NCI-H1092 (cell line): ENCODE measurements around the gene LHFPL6.
A peak's percentile ranks its signal among the peaks of the same experiment; 100 is the strongest.

Experiments used
- DNase-seq: peaks from one replicate; lab custom pipeline; 2025; lab: John Stamatoyannopoulos, UW

The LHFPL6 gene

DNA sequence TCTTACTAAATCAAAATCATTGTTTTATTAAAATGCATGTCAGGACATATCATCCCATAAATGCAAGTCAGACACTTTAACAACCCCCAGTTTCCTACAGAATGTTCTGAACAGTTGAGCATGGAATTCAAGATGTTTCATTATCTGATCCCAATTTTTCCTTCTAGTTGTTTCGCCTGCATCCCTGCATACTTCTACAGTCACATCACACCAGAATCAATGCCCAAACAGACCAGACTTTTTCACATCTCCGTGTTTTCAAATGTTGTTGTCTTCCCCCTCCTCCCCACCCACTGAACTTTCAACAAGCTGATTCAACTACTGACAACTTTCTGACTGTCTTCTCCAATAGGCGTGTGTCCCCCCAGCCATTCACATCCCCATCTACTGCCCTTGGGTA, 48.6 kb downstream of the LHFPL6 start:
- no peak for DNase-seq

DNA sequence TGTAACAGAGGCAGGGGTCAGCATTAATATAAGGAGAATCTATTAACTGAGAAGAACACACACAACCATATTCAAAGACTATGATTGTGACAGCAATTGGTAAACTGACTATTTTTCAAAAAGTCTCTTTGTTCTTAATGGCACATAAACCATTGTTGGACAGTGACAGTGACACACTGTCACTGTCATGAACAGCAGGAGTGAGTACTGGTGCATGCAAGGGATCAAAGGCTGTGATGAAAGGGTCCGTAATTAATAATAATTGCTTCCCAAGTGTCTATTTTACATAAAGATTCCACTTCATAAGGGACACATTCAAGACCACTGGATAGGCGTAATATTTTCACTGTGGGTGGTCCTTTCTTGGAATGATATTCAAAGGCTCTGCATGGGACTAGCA, 50.7 kb downstream of the LHFPL6 start:
- DNase-seq, result no peak

DNA sequence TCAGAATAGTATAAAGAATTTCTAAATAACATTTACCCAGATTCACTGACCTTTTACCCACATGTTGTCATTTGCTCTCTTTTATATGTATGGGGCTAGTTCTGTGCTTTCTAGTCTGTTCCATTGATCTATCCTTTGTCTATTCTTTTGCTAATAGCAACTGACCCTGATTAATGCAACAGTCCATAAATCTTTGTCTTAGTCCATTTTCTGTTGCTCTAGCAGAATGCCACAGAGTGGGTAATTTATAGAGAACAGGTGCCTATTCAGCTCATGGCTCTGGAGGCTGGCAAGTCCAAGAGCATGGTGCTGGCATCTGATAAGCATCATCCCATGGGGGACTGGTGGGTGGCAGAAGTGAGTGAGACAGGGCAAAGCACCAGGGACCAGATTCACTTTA, 52.1 kb downstream of the LHFPL6 start:
- no peak for DNase-seq

DNA sequence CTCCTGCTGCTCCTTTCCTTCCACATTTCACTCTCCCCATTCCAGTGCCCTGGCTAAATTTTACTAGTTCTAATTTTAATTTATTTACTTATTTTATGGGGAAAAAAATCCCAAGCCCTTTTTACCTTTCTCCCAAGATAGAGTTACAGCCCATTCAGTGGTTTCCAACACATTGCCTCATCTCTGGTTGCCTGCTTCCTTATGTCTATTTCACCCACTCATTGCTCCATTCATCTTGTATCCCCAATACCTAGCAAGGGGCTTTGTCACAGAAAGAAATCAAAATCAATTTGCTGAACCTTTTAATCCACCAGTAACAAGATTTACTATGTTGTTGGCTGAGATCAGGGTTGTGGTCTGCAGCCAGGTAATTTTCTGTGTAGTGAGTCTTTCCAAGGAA, 55.9 kb downstream of the LHFPL6 start:
- DNase-seq, result no peak

DNA sequence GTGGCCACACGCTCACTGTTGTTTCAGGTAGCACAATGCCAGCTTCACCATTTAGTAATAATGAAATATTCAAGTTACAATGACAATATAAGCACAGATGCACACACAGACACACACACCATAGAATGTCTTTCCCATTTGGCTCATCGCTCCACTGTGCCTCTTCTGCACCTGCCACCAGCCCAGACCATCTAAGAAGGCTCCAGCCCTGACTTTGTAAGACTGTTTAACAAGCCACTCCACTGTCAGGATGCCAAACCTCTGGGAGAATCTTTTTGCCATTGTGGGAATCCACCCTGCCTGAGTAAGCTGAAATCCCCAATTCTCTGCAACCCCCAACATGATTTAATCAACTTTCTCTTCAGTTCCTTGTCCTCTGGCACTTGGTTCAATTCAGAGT, 60.6 kb downstream of the LHFPL6 start:
- DNase-seq, result no peak

- DNase-seq, result no peak
These were observed 61.9 kb downstream of the LHFPL6 start for GRCh38 chr13:39540929-39541605.

DNA sequence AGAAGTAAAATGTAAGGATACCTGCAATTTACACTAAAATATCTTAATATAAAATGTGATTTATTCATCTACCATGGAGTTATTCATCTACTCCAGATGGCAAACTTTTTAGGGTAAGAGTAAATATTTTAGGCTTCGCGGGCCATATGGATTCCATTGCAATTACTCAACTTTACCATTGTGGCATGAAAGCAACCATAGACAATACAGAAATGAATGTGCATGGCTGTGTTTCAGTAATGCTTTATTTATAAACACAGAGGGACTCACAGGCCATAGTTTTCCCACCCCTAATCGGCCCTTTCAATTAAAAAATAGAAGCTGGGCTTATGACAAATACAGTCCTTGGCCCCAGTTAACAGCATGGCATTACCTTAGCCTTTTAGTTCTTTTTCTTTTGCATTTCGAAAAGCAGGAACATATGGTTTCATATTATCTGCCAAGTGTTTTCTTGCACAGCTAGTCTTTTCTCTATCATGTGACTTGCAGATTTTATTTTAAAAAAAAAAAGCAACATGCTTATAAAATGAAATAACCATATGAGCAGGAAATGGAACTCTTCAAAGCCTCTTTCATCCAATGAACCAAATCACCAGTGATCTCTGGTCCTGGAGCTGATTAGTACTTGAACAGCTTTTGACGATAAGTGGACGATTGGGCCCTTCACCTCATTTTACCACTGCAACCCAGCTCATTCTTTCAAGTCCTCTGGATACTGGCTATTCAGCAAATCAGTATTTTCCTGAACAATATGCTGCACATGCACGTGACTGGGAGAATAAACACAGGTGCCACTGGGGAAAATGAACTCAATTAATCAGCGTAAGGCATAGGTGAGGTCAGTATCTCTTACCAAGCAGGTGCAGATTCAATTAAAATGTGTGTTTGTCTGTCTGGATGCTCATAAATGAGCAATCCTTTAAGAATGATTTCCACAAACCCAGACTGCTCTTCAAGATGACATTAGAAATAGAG, 63.9 kb downstream of the LHFPL6 start:
- DNase-seq, result peak; percentile 94

DNA sequence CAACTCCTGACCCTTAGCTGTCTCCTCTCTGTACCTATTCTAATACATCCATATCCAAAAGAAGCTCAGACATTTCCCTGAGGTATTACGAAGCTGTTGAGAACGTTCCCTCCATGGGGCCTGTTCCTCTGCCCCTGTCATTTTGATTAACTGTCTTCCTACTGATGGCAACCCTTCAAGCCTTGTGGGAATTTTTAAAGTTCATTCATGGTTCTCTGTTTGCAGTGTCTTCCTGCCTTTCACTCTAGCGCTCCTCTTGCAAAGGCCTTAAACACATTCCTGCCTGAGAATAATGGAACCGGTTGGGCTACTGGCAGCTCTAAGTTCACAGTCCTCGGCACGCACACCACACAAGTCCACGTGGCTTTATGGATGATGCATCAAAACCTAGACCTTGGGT, 66.1 kb downstream of the LHFPL6 start:
- DNase-seq, result no peak

- no peak for DNase-seq
These were observed 66.7 kb downstream of the LHFPL6 start for GRCh38 chr13:39536274-39536673.

GRCh38 chr13:39533651-39534150, 69.3 kb downstream of the LHFPL6 start:
- DNase-seq, result no peak

- no peak for DNase-seq
These were observed 71.3 kb downstream of the LHFPL6 start for GRCh38 chr13:39531646-39532045.

GRCh38 chr13:39530916-39531315, 72.1 kb downstream of the LHFPL6 start:
- DNase-seq, result no peak

- DNase-seq, result no peak
These were observed 74.4 kb downstream of the LHFPL6 start for GRCh38 chr13:39528661-39528980.

DNA sequence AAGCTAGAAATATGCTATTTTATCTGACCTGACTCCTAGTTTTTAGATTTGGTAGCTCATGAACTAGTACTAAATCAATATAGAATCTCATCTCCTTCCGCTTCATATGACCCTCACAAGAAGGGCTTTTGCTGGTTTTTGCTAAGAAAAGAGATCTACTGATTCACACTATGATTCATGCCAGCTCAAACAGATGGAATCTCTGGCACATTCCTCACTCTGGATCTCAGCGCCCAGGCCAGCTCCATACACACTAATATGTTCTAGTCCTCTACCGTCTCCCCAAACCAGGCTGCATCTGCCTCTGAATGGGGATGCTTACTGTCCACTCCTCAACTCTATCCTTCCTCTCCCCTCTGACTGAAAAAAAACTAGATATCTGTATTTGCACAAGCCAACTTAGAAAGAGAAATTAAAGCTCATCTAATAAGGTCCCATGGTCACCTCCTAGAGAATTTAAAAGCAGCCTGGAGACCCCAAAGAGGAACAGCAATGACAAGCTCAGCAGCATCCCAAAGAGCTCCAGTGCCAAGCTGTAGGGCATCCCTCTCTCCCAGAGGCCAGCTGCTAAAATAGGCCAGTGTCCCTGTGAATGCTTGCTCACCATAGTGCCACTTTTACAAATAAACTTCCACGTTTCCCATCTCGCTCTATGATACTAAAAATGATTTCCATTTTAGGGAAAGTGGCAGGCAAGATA, 74.9 kb downstream of the LHFPL6 start:
- no peak for DNase-seq

- DNase-seq, result no peak
These were observed 75.7 kb downstream of the LHFPL6 start for GRCh38 chr13:39527301-39527700.

DNA sequence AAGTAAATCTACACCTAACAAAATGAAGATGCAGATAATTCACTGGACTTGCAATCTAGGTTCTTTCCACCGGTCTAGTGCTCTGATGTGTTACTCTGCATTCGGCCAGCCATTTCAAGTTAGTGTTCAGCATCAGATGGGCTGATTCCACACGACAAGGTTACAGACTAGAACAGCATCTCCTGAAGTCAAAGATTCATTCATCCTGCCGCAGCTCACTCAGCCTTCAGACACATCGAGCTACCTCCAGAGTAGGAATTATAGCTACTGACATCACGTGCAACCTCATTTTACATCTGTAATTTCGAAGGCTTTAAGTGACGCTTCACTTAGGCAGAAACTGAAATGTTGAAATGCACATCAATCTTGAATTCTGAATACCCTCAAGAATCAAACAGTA, 76.5 kb downstream of the LHFPL6 start:
- DNase-seq, result no peak

DNA sequence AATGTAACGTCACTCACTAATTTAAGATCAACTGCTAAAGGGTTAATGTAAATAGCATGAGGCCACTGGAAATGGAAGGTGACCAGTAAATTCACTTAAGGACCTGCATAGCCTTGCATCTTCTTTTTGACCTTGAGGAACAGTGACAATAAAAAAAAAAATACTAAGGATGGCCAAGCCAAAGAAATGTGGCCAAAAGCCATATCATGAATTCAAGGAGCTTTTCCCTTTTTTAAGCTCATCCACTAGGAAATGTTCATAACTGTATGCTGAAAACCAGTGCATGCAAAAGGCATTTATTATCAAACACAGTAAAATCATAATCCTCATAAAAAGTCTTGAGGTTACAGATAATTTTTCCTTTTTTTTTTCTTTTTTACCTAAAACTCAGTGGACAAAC, 77.5 kb downstream of the LHFPL6 start:
- no peak for DNase-seq

GRCh38 chr13:39524795-39525194, 78.2 kb downstream of the LHFPL6 start:
- no peak for DNase-seq

- DNase-seq, result no peak
These were observed 80.7 kb downstream of the LHFPL6 start for GRCh38 chr13:39522329-39522728.

DNA sequence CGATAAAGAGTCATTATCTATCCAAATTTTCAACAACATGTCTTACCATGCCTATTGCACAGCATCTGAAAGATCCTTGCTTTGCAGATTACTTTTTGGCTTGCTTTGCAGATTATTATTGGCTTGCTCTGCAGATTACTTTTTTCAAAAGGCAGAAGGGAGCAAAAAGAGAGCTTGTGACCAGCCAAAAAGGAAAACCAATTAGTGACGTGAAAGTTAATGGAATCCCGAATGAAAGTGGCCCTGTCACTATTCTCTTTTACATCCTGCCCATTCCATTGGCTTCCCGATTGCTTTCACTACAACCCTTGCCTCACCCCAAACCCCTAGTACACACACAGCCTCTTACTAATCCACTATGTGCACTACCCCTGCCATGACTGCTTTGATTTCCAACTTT, 81.3 kb downstream of the LHFPL6 start:
- no peak for DNase-seq

DNA sequence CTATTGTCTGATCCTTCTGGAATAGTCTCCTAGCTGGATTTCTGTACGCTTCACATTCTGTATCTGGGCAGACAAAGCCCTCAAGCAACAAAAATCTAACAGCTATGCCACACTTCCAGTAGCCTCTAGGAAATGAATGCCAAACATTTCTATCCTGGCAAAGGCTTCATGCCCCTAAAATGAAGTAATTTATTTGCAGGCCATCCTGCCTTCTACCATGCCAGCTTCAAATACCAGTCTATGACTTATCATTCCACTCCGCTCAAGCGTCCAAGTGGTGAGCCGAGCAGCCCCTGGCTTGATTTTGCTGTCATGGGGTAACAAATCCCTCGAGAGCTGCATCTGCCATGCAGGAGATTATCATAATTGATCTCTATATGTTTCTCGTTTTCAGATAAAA, 86.9 kb downstream of the LHFPL6 start:
- no peak for DNase-seq

GRCh38 chr13:39515224-39515714, 87.7 kb downstream of the LHFPL6 start:
- no peak for DNase-seq

DNA sequence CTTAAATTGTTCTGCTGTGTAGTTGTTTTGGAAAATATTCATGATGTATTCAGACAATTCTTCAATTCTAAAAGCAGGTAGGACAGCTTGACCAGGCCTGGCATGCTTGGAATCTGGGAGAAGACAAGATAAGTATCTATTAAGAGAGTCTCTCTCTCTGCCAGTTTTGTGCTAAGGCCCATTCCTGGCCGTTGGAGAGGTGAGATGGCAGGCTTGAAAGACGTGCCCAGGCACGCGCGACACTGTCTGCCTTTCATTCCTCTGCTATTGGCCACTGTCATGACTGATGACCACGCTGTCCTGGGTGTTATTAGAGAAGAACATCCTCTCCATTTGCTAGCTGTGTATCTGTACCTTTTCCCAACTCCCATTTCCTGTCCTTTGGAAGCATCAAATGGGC, 90.3 kb downstream of the LHFPL6 start:
- DNase-seq, result no peak
